K562 (cell line): Measurements from ENCODE around the gene STT3A. TPM values are rescaled to one million over a fixed set of nuclear protein-coding genes. Genes with fewer than 3 reads are reported as not detected.

ENCODE experiments used
- BDP1 ChIP-seq: IDR thresholded peaks from 3 replicates; pipeline ENCODE4 v1.6.1; 2011; ENCODE audit not compliant: insufficient read length, insufficient read depth
- DEAF1 ChIP-seq: fragments of 450-650 bp; formaldehyde crosslinking; IDR thresholded peaks from 2 replicates; pipeline ENCODE4 v1.4.0; 2020; ENCODE audit warnings: mild to moderate bottlenecking, moderate library complexity
- DLX4 ChIP-seq: fragments of 250-450 bp; sonication (Bioruptor Pico); IDR thresholded peaks from 2 replicates; pipeline ENCODE4 v1.6.1; 2021; ENCODE audit warnings: mild to moderate bottlenecking
- ELF2 ChIP-seq: fragments of 250-450 bp; sonication (Bioruptor Pico); IDR thresholded peaks from 2 replicates; pipeline ENCODE4 v1.5.0; 2021; ENCODE audit warnings: mild to moderate bottlenecking
- GABPB2 ChIP-seq: fragments of 250-450 bp; sonication (Bioruptor Pico); conservative IDR thresholded peaks from 2 replicates; pipeline ENCODE4 v1.5.1; 2021; ENCODE audit warnings: mild to moderate bottlenecking
- GTF2E2 ChIP-seq: fragments of 200-800 bp; sonication (Bioruptor generic); IDR thresholded peaks from 2 replicates; pipeline ENCODE4 v1.6.1; 2016; ENCODE audit warnings: missing genetic modification characterization, missing compliant biosample characterization
- HINFP ChIP-seq: fragments of 450-650 bp; conservative IDR thresholded peaks from 2 replicates; pipeline ENCODE4 v1.6.1; 2016; ENCODE audit warnings: missing genetic modification characterization, low read depth, mild to moderate bottlenecking, control low read depth, missing compliant biosample characterization
- ID3 ChIP-seq, 2 experiments: fragments of 250-450 bp in 1 of 2; fragments of 450-650 bp in 1 of 2; sonication (Bioruptor Pico) in 1 of 2; IDR thresholded peaks; 2 replicates each; pipeline versions ENCODE4 v1.6.1 to v1.8.0; 2016 to 2021; ENCODE audit warnings: mild to moderate bottlenecking in 2 of 2, moderate library complexity in 2 of 2, missing compliant biosample characterization in 1 of 2, missing genetic modification characterization in 1 of 2
- JUNB ChIP-seq: fragments of 450-650 bp; formaldehyde crosslinking; conservative IDR thresholded peaks from 2 replicates; pipeline ENCODE4 v1.4.0; 2020; ENCODE audit warnings: mild to moderate bottlenecking
- MTA2 ChIP-seq: fragments of 450-650 bp; IDR thresholded peaks from 2 replicates; pipeline ENCODE4 v1.6.1; 2016; ENCODE audit warnings: low read depth
- NELFE ChIP-seq: IDR thresholded peaks from 2 replicates; pipeline ENCODE4 v1.6.1; 2011; ENCODE audit warnings: mild to moderate bottlenecking; ENCODE audit not compliant: insufficient read depth, insufficient read length
- NFE2 ChIP-seq: IDR thresholded peaks from 2 replicates; pipeline ENCODE4 v1.6.1; 2014; ENCODE audit warnings: antibody characterized with exemption, low read depth
- NKRF ChIP-seq: fragments of 450-650 bp; IDR thresholded peaks from 2 replicates; pipeline ENCODE4 v1.6.1; 2016; ENCODE audit warnings: borderline replicate concordance
- NONO ChIP-seq, 2 experiments: fragments of 200-400 bp in 1 of 2; fragments of 450-650 bp in 1 of 2; formaldehyde crosslinking in 1 of 2; IDR thresholded peaks; 2 replicates each; pipeline ENCODE4 v1.6.1; 2017; ENCODE audit warnings: low read depth in 2 of 2, mild to moderate bottlenecking in 2 of 2, moderate library complexity in 2 of 2, low read length in 1 of 2
- PHF20 ChIP-seq: fragments of 450-650 bp; IDR thresholded peaks from 2 replicates; pipeline ENCODE4 v1.6.1; 2018; ENCODE audit not compliant: partially characterized antibody
- SIN3A ChIP-seq, 2 experiments: fragments of 150-350 bp in 1 of 2; IDR thresholded peaks; 2 replicates each; pipeline ENCODE4 v1.6.1; 2011 to 2016; ENCODE audit warnings: borderline replicate concordance in 2 of 2, low read depth in 2 of 2, low read length in 2 of 2, mild to moderate bottlenecking in 2 of 2, moderate library complexity in 2 of 2; ENCODE audit not compliant: control insufficient read depth in 1 of 2
- TCF3 ChIP-seq: sonication (generic); formaldehyde crosslinking; IDR thresholded peaks from 2 replicates; pipeline ENCODE4 v1.4.0; 2020; ENCODE audit warnings: mild to moderate bottlenecking, missing genetic modification reagents
- TEAD1 ChIP-seq, 2 experiments: fragments of 450-650 bp in 1 of 2; sonication (generic) in 1 of 2; formaldehyde crosslinking; IDR thresholded peaks; 2 replicates each; pipeline versions ENCODE4 v1.4.0 to v1.8.0; 2020 to 2022; ENCODE audit warnings: mild to moderate bottlenecking in 2 of 2, missing genetic modification reagents in 1 of 2
- THAP12 ChIP-seq: fragments of 250-450 bp; sonication (Bioruptor Pico); IDR thresholded peaks from 2 replicates; pipeline ENCODE4 v1.9.0; 2021; ENCODE audit warnings: mild to moderate bottlenecking, inconsistent platforms
- polyA plus RNA-seq, 8 experiments: library from polyadenylated mRNA; depleted of rRNA in 4 of 8; stranded (reverse) in 5 of 8; unstranded in 3 of 8; fragments of >200 nt; fragmentation: Nextera tagmentation in 2 of 8; fragmentation: Illumina TruSeq in 1 of 8; extraction: Ambion mirVana in 2 of 8; extraction: Trizol in 1 of 8; gene quantifications; 2 replicates each; pipeline versions ENCODE4 v1.2.1 to v1.2.3, GENCODE V29; 2011 to 2014; ENCODE audit warnings: inconsistent platforms in 1 of 8, missing spikeins in 1 of 8
- total RNA-seq, 7 experiments: library from RNA; depleted of rRNA in 6 of 7; stranded (reverse); fragments of >200 nt in 6 of 7; fragmentation: Illumina TruSeq in 2 of 7; extraction: Trizol in 2 of 7; gene quantifications; 2 replicates each; pipeline versions ENCODE4 v1.2.1 to v1.2.3, GENCODE V29; 2011 to 2021; ENCODE audit warnings: low replicate concordance in 1 of 7

The STT3A gene
- total and polyA plus RNA-seq, 9 of the 15 experiments (the other 6 are each of a cell fraction or from before 2014, with no cell fraction given): 70.7 to 330 (median 192) TPM

GRCh38 chr11:125551835-125552342 lies 40.8 kb upstream of the STT3A start (continued):
- TF ChIP-seq HINFP (tag) (peak; percentile 62), DEAF1 (no peak), THAP12 (no peak), NONO (IDR thresholded peaks at IDR 0.05; ENCODE audit: low read depth in 2 of 2, low read length in 1 of 2) (no peak), MTA2 (no peak), JUNB (CRISPR knock-in tag) (no peak), ID3 (CRISPR knock-in tag; IDR thresholded peaks at IDR 0.05) (no peak), ID3 (tag; IDR thresholded peaks at IDR 0.05) (peak; percentile 89), TEAD1 (CRISPR knock-in tag; IDR thresholded peaks at IDR 0.05) (peak in 1 of 2 experiments; percentile 77; a peak in 2 of 4 replicates), PHF20 (no peak), NFE2 (0 out of 2 replicates have a peak, but pooled peaks have one; percentile 5), BDP1 (no peak), ELF2 (no peak), GTF2E2 (no peak), GABPB2 (CRISPR knock-in tag) (no peak), SIN3A (IDR thresholded peaks at IDR 0.05; ENCODE audit: borderline replicate concordance in 2 of 2, control insufficient read depth in 1 of 2, low read depth in 2 of 2, low read length in 2 of 2) (no peak), DLX4 (CRISPR knock-in tag) (no peak), NELFE (no peak), TCF3 (peak; percentile 78), NKRF (no peak)
